Measurements from ENCODE around the gene METTL13. TPM values are rescaled to one million over a fixed set of nuclear protein-coding genes. Genes with fewer than 3 reads are reported as not detected.

The METTL13 gene
- 10 to 100 TPM; 32.9 to 34.2 TPM for total RNA-seq

GRCh38 chr1:171781176-171781875 lies at the start of gene METTL13:
Gene METTL13 (plus strand): TSS chr1:171781660. CDS start chr1:171781968, 308 bp downstream.

DNA sequence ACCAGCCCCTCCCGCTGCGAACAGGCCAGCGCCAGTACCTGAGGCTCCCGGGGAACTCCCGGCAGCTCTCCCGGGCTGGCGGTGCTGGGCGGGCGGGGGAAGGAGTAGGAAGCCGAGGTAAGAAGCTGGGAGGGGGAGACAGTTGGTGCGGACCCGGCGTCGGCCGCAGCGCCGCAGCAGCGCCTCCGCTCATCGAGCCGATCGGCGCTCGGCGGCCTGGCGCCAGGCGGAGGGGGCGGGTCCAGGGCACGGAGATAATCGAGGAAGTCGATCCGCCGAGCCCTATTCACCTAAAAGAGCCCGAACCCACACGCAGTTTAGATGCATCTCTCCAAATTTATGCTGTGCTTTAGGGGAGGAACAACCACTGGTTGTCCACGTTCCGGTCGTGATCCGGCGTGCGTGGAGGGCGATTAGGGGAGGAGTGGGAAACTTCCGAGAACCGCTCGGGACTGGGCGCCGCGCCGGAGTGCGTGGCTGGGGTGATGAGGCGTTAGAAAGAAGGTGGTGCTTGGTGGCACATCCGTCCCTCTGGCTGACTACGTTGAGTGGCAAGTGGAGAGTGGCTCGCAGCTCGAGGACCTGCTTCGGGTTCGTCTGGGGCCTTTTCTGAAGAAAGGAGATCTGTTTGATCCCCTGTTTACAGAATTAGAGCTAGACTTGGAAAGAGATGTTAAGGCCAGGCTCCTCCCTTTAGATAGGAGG lies 39.4 kb upstream of the METTL13 start, which contains the start of gene VAMP4:
Gene VAMP4 (minus strand): TSS at position 194 of the 705 bp plus-strand sequence. CDS start 3,651 bp downstream, outside the sequence.

DNA sequence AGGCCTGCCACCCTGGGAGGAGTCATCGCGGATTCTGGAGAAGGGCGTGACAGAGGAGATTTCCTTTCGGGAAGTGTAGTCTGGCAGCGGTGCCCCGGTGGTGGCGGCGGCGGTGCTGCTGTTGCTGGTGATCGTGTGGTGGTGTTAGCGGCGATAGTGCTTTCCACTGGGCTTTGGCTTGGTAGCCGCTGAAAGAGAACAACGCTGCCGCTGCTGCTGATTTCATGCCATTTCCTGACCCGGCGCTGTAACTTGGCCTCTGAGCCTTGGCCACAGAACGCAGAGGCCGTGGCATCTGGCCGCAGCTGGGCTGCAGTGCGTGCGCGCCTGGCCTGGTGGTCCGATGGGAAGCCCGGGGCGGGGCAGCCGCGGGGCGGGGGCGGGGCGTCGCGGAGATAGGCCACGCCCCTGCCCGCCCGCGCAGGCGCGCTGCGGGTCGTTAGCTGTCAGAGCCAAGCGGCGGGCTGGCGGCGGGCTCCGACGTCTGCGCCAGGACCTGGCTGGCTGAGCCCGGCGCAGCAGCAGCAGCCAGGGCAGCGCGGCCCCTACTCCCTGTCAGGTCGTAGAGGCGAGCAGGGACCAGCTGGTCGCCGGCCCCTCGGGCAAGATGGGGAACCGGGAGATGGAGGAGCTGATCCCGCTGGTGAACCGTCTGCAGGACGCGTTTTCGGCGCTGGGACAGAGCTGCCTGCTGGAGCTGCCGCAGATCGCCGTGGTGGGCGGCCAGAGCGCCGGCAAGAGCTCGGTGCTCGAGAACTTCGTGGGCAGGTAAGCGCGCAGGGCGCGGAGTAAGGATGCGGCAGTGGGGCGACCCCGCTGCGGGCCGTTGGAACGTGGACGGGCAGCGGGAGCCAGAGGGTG lies 59.8 kb downstream of the METTL13 start, which contains the start of gene DNM3:
Gene DNM3 (plus strand): TSS at position 449 of the 861 bp plus-strand sequence. CDS start 159 bp downstream, at position 608.

Other genes with a start within 250 kb of the METTL13 start
- gene MYOCOS, start 159.4 kb upstream of the METTL13 start, total RNA-seq = not detected
- not detected for gene MYOC, start 129.0 kb upstream of the METTL13 start, total RNA-seq
- gene VAMP4, start 39.6 kb upstream of the METTL13 start, total RNA-seq = 10 to 100 TPM; 20.1 to 20.9 TPM
- gene DNM3, start 59.8 kb downstream of the METTL13 start, total RNA-seq = 1 to 10 TPM; 1.7 to 2.2 TPM

Measured in activated naive CD4-positive, alpha-beta T cell treated with anti-CD3 and anti-CD28 coated beads, Interleukin-2, amount 10 ng/mL, durations not matched to agents 5 hours and 36 hours (primary cell).